H1 (cell line): ENCODE results near the gene B3GLCT. TPM values are rescaled to one million over a fixed set of nuclear protein-coding genes. Genes with fewer than 3 reads are reported as not detected.

ENCODE experiments used
- CTCF ChIA-PET: fragments of 300-600 bp; sonication (Branson Sonifier 250); formaldehyde crosslinking; loops from one replicate; lab custom pipeline; 2021; ENCODE audit not compliant: partially characterized antibody; lab: Charles Lee
- POLR2A ChIA-PET: fragments of 300-600 bp; sonication (Branson Sonifier 250); formaldehyde crosslinking; loops from one replicate; lab custom pipeline; 2021; ENCODE audit warnings: inconsistent platforms; ENCODE audit not compliant: partially characterized antibody; lab: Charles Lee
- DNase-seq, 2 experiments: peaks; one replicate each; pipeline versions ENCODE4 v3.0.0 to v3.0.0-alpha.2; 2010 to 2022; ENCODE audit warnings: low spot score in 2 of 2, low read depth in 1 of 2, mixed read lengths in 1 of 2
- FAIRE-seq: peaks from 2 replicates; lab custom pipeline; 2011; peaks lifted over from hg19 to GRCh38; lab: Jason Lieb, UNC
- H2AFZ ChIP-seq: 2 replicates; pipeline ENCODE4 v1.8.1; 2012; ENCODE audit warnings: low read length, inconsistent platforms
- H2AK5ac ChIP-seq: 2 replicates; pipeline ENCODE4 v1.6.1; 2013; ENCODE audit warnings: low read depth, low read length
- H2BK120ac ChIP-seq: replicated peaks from 2 replicates; pipeline ENCODE3; 2013; ENCODE audit warnings: low read depth, low read length, inconsistent platforms
- H2BK12ac ChIP-seq: 2 replicates; pipeline ENCODE4 v1.6.1; 2013; ENCODE audit warnings: low read depth, low read length
- H2BK15ac ChIP-seq: 2 replicates; pipeline ENCODE4 v1.6.1; 2013; ENCODE audit warnings: low read length
- H2BK20ac ChIP-seq: 2 replicates; pipeline ENCODE4 v1.6.1; 2013; ENCODE audit warnings: low read length
- H2BK5ac ChIP-seq: 2 replicates; pipeline ENCODE4 v1.6.1; 2013; ENCODE audit warnings: low read depth, low read length
- H3K14ac ChIP-seq: 2 replicates; pipeline ENCODE4 v1.6.1; 2013; ENCODE audit warnings: inconsistent platforms; ENCODE audit not compliant: insufficient read length
- H3K18ac ChIP-seq: 2 replicates; pipeline ENCODE4 v1.6.1; 2013; ENCODE audit warnings: low read length; ENCODE audit errors: extremely low read depth
- H3K23ac ChIP-seq: 2 replicates; pipeline ENCODE4 v1.6.1; 2013; ENCODE audit warnings: inconsistent platforms; ENCODE audit not compliant: insufficient read length
- H3K23me2 ChIP-seq: 2 replicates; pipeline ENCODE4 v1.6.1; 2013; ENCODE audit warnings: low read depth, low read length
- H3K27ac ChIP-seq: 2 replicates; pipeline ENCODE4 v1.6.1; 2011; ENCODE audit warnings: low read depth, low read length, inconsistent platforms
- H3K27me3 ChIP-seq, 4 experiments: replicated peaks in 1 of 4; 1 replicate in 1 of 4; 2 replicates in 3 of 4; pipeline versions ENCODE4 v1.6.1 to v1.8.1; 2011 to 2013; ENCODE audit warnings: low read length in 3 of 4, mild to moderate bottlenecking in 3 of 4, inconsistent platforms in 2 of 4, mixed read lengths in 2 of 4, moderate library complexity in 1 of 4; ENCODE audit not compliant: control insufficient read depth in 3 of 4, insufficient read depth in 3 of 4; ENCODE audit errors: extremely low read depth in 1 of 4
- H3K36me3 ChIP-seq, 4 experiments: 2 replicates each; pipeline versions ENCODE4 v1.6.1 to v1.8.1; 2011 to 2013; ENCODE audit warnings: mild to moderate bottlenecking in 4 of 4, low read length in 3 of 4, moderate library complexity in 2 of 4, control low read depth in 1 of 4, inconsistent platforms in 1 of 4; ENCODE audit not compliant: insufficient read depth in 4 of 4, control insufficient read depth in 2 of 4
- H3K4ac ChIP-seq: replicated peaks from 2 replicates; pipeline ENCODE3; 2013; ENCODE audit warnings: low read length, low read depth, mixed read lengths, inconsistent platforms; ENCODE audit not compliant: insufficient read length
- H3K4me1 ChIP-seq, 4 experiments: replicated peaks in 1 of 4; 1 replicate in 1 of 4; 2 replicates in 3 of 4; pipeline versions ENCODE4 v1.6.1 to v1.8.1; 2011 to 2013; ENCODE audit warnings: low read length in 3 of 4, inconsistent platforms in 2 of 4, mixed read lengths in 1 of 4; ENCODE audit not compliant: insufficient read depth in 4 of 4, control insufficient read depth in 3 of 4
- H3K4me2 ChIP-seq, 2 experiments: 2 replicates each; pipeline versions ENCODE4 v1.6.1 to v1.8.1; 2011 to 2013; ENCODE audit warnings: low read depth in 2 of 2, low read length in 2 of 2, control low read depth in 1 of 2, inconsistent platforms in 1 of 2, mild to moderate bottlenecking in 1 of 2; ENCODE audit not compliant: insufficient read depth in 1 of 2
- H3K4me3 ChIP-seq, 4 experiments: fragments of 200-600, 300-600 bp in 1 of 4; sonication (generic), shearing (Covaris generic), sonication (Bioruptor Twin) in 1 of 4; 2 replicates each; pipeline versions ENCODE4 v1.5.1 to v1.8.1; 2011 to 2016; ENCODE audit warnings: low read length in 4 of 4, low read depth in 3 of 4, control low read depth in 2 of 4, inconsistent platforms in 2 of 4, mild to moderate bottlenecking in 2 of 4, mixed read lengths in 1 of 4, moderate library complexity in 1 of 4; ENCODE audit not compliant: insufficient read depth in 2 of 4; ENCODE audit errors: extremely low read depth in 1 of 4
- H3K56ac ChIP-seq: replicated peaks from 2 replicates; pipeline ENCODE3; 2013; ENCODE audit warnings: low read depth, mild to moderate bottlenecking, mixed read lengths, low read length, inconsistent platforms; ENCODE audit not compliant: insufficient read length
- H3K79me1 ChIP-seq: 2 replicates; pipeline ENCODE4 v1.6.1; 2013; ENCODE audit warnings: low read depth, low read length, control low read depth
- H3K79me2 ChIP-seq, 2 experiments: 2 replicates each; pipeline versions ENCODE4 v1.6.1 to v1.8.1; 2012 to 2013; ENCODE audit warnings: low read length in 2 of 2, mild to moderate bottlenecking in 2 of 2, inconsistent platforms in 1 of 2; ENCODE audit not compliant: insufficient read depth in 2 of 2, control insufficient read depth in 1 of 2
- H3K9ac ChIP-seq, 4 experiments: replicated peaks in 1 of 4; 1 replicate in 1 of 4; 2 replicates in 3 of 4; pipeline versions ENCODE4 v1.6.1 to v1.8.1; 2011 to 2013; ENCODE audit warnings: low read depth in 3 of 4, low read length in 3 of 4, control low read depth in 2 of 4, mild to moderate bottlenecking in 2 of 4, moderate library complexity in 2 of 4, inconsistent platforms in 1 of 4; ENCODE audit errors: extremely low read depth in 1 of 4
- H3K9me3 ChIP-seq, 2 experiments: 2 replicates each; pipeline versions ENCODE4 v1.6.1 to v1.8.1; 2012 to 2013; ENCODE audit warnings: mild to moderate bottlenecking in 2 of 2, moderate library complexity in 2 of 2, control low read depth in 1 of 2, inconsistent platforms in 1 of 2, low read depth in 1 of 2, low read length in 1 of 2, mixed read lengths in 1 of 2; ENCODE audit not compliant: insufficient read depth in 2 of 2
- H4K20me1 ChIP-seq, 2 experiments: replicated peaks in 1 of 2; 2 replicates each; pipeline versions ENCODE3 to v1.8.1; 2011 to 2013; ENCODE audit warnings: inconsistent platforms in 2 of 2, low read length in 2 of 2, mild to moderate bottlenecking in 1 of 2; ENCODE audit not compliant: insufficient read depth in 2 of 2, control insufficient read depth in 1 of 2
- H4K5ac ChIP-seq: 2 replicates; pipeline ENCODE4 v1.6.1; 2013; ENCODE audit warnings: low read length, low read depth, mixed read lengths, inconsistent platforms; ENCODE audit not compliant: insufficient read length
- H4K8ac ChIP-seq: 2 replicates; pipeline ENCODE4 v1.8.0; 2013; ENCODE audit warnings: mild to moderate bottlenecking, moderate library complexity, low read length, inconsistent platforms; ENCODE audit not compliant: insufficient read depth; ENCODE audit errors: extremely low read depth
- H4K91ac ChIP-seq: replicated peaks from 2 replicates; pipeline ENCODE3; 2013; ENCODE audit warnings: low read length, mixed read lengths, inconsistent platforms; ENCODE audit not compliant: insufficient read length
- BACH1 ChIP-seq: IDR thresholded peaks from 2 replicates; pipeline ENCODE4 v1.6.1; 2012; ENCODE audit warnings: low read length, improper control_type of control experiment
- BCL11A ChIP-seq, 2 experiments: IDR thresholded peaks; one replicate each; pipeline ENCODE4 v1.6.1; 2011; ENCODE audit warnings: low read depth in 2 of 2, low read length in 2 of 2, mild to moderate bottlenecking in 2 of 2
- CEBPB ChIP-seq: IDR thresholded peaks from 2 replicates; pipeline ENCODE4 v1.6.1; 2012; ENCODE audit warnings: low read depth, low read length
- CHD1 ChIP-seq: IDR thresholded peaks from 2 replicates; pipeline ENCODE4 v1.6.1; 2012; ENCODE audit warnings: low read depth, low read length, improper control_type of control experiment
- FOSL1 ChIP-seq: IDR thresholded peaks from 2 replicates; pipeline ENCODE4 v1.6.1; 2011; ENCODE audit warnings: mild to moderate bottlenecking, low read depth, low read length, moderate library complexity; ENCODE audit not compliant: insufficient read depth
- KDM1A ChIP-seq: fragments of 200-600, 300-600 bp; sonication (generic); IDR thresholded peaks from 2 replicates; pipeline ENCODE4 v1.7.1; 2016; ENCODE audit warnings: mild to moderate bottlenecking, low read length, borderline replicate concordance
- KDM4A ChIP-seq: IDR thresholded peaks from one replicate; pipeline ENCODE4 v1.7.1; 2012; ENCODE audit warnings: low read depth, mild to moderate bottlenecking, moderate library complexity, low read length, inconsistent platforms; ENCODE audit not compliant: severe bottlenecking
- MAFK ChIP-seq: IDR thresholded peaks from 2 replicates; pipeline ENCODE4 v1.6.1; 2012; ENCODE audit warnings: low read depth, mild to moderate bottlenecking, improper control_type of control experiment, low read length
- NANOG ChIP-seq: IDR thresholded peaks from 2 replicates; pipeline ENCODE4 v1.6.1; 2011; ENCODE audit warnings: low read length, low read depth, mild to moderate bottlenecking, inconsistent platforms; ENCODE audit not compliant: insufficient read depth, poor library complexity, severe bottlenecking
- POLR2AphosphoS5 ChIP-seq: IDR thresholded peaks from 2 replicates; pipeline ENCODE4 v1.6.1; 2011; ENCODE audit warnings: low read depth, low read length
- RBBP5 ChIP-seq: IDR thresholded peaks from 2 replicates; pipeline ENCODE4 v1.7.1; 2012; ENCODE audit warnings: low read depth, mild to moderate bottlenecking, inconsistent platforms, low read length, moderate library complexity, borderline replicate concordance
- RFX5 ChIP-seq: IDR thresholded peaks from 2 replicates; pipeline ENCODE4 v1.6.1; 2011; ENCODE audit warnings: low read depth, low read length, improper control_type of control experiment, borderline replicate concordance
- SP1 ChIP-seq: IDR thresholded peaks from 2 replicates; pipeline ENCODE4 v1.6.1; 2011; ENCODE audit warnings: low read depth, low read length
- ZNF274 ChIP-seq: IDR thresholded peaks from 2 replicates; pipeline ENCODE4 v1.7.0; 2012; ENCODE audit warnings: low read length, borderline replicate concordance; ENCODE audit errors: extremely low read depth
- WGBS, 2 experiments: shearing (Covaris generic) in 1 of 2; methylation state at CpG; one replicate each; pipeline versions ENCODE4 v1.1.6 to v1.1.7; 2013 to 2015; ENCODE audit warnings: low lambda C conversion rate in 2 of 2, mixed read lengths in 2 of 2, inconsistent platforms in 1 of 2, low coverage in 1 of 2, missing lambda C conversion rate in 1 of 2; ENCODE audit not compliant: insufficient replicate concordance in 2 of 2, insufficient coverage in 1 of 2, insufficient read length in 1 of 2; ENCODE audit errors: extremely low coverage in 1 of 2, missing lambda C conversion rate in 1 of 2; 5-methylcytosine and 5-hydroxymethylcytosine counted together
- polyA plus RNA-seq, 7 experiments: library from polyadenylated mRNA; depleted of rRNA in 3 of 7; stranded (reverse) in 5 of 7; unstranded in 2 of 7; fragments of >200 nt in 5 of 7; fragments of 200-250 nt in 2 of 7; gene quantifications; 1 replicate in 5 of 7; 2 replicates in 1 of 7; 4 replicates in 1 of 7; pipeline versions ENCODE4 v1.2.1 to v1.2.3, GENCODE V29; 2011 to 2013; ENCODE audit warnings: missing spikeins in 2 of 7, mixed read lengths in 2 of 7
- total RNA-seq: library from RNA; stranded (reverse); fragmentation: NEBNext Ultra II Directional; extraction: Animal tissue kit (Norgen Biotek cat#: 25700); gene quantifications from 2 replicates; pipeline ENCODE4 v1.2.1, GENCODE V29; 2021
- TF ChIP-seq, protein P1 (sequence below): IDR thresholded peaks from 2 replicates; pipeline ENCODE4 v1.6.1; 2012; ENCODE audit warnings: inconsistent platforms

The B3GLCT gene
- total and polyA plus RNA-seq, 2 of the 8 experiments (the other 6 are each of a cell fraction or from before 2014, with no cell fraction given): 1.5 to 4.1 TPM

DNA sequence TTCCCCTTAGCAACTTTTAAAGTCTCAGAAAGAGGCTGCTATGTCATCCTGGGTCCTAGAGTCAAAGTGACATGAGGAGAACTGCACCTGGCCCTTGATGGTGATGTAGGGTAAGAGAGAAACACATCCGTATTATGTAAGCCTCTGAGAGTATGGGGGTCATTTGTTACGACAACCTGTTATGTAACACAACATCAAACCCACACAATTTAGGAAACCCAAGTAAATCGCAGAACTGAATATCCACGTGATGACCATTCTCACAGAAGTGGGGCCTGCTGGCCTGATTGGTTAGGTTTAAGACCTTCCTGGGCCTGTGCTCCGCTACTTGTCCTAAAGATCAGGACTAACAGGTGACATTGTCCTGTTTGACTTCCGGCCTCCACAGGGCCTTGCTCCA lies 15.3 kb upstream of the B3GLCT start:
- 89% methylated on average over 6 of the region's 6 CpGs; no CpG with 5 or more reads in 1 of the 2 experiments for WGBS, 2 experiments
- FAIRE-seq: no peak
- POLR2A ChIA-PET: no interaction called here
- TF ChIP-seq RBBP5 (no peak), MAFK (no peak), POLR2AphosphoS5 (no peak), KDM4A (no peak), ZNF274 (no peak), SP1 (no peak), CHD1 (no peak), RFX5 (no peak), FOSL1 (no peak), NANOG (no peak), CEBPB (no peak), BACH1 (no peak), KDM1A (no peak), BCL11A (IDR thresholded peaks at IDR 0.05; ENCODE audit: low read depth in 2 of 2, low read length in 2 of 2) (no peak)
- TF ChIP-seq, protein P1, sequence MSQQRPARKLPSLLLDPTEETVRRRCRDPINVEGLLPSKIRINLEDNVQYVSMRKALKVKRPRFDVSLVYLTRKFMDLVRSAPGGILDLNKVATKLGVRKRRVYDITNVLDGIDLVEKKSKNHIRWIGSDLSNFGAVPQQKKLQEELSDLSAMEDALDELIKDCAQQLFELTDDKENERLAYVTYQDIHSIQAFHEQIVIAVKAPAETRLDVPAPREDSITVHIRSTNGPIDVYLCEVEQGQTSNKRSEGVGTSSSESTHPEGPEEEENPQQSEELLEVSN: no peak

More for the DNA sequence above, 15.3 kb upstream of the B3GLCT start:
- H3K9ac ChIP-seq: no peak overlapping the region
- H3K23ac ChIP-seq: no peak overlapping the region
- H2BK15ac ChIP-seq: no peak overlapping the region
- no peak overlapping the region for H3K18ac ChIP-seq
- H4K5ac ChIP-seq: no peak overlapping the region
- no peak overlapping the region for H4K8ac ChIP-seq
- no peak overlapping the region for H3K4me2 ChIP-seq
- no peak overlapping the region for H2BK20ac ChIP-seq
- no peaks in the 10 kb centered on the region for H3K79me1 ChIP-seq
- no peak overlapping the region for H3K4me3 ChIP-seq
- no peaks in the 10 kb centered on the region for H3K36me3 ChIP-seq
- H4K91ac ChIP-seq: no peak overlapping the region
- H3K14ac ChIP-seq: no peak overlapping the region
- H3K4me1 ChIP-seq: no peaks in the 10 kb centered on the region; a peak in 1 of 7 replicates
- no peak overlapping the region for H3K56ac ChIP-seq
- DNase-seq: no peak
- no peak overlapping the region for H2BK5ac ChIP-seq
- H3K4ac ChIP-seq: no peak overlapping the region
- H2AK5ac ChIP-seq: no peak overlapping the region
- H2AFZ ChIP-seq: no peak overlapping the region
- no peaks in the 10 kb centered on the region for H3K23me2 ChIP-seq
- no peaks in the 10 kb centered on the region for H4K20me1 ChIP-seq
- H2BK12ac ChIP-seq: no peak overlapping the region
- no peaks in the 10 kb centered on the region for H3K79me2 ChIP-seq
- H3K27me3 ChIP-seq: no peaks in the 10 kb centered on the region
- no peak overlapping the region for H2BK120ac ChIP-seq
- H3K9me3 ChIP-seq: peaks cover 3 to 5% of the 10 kb centered on the region in 2 experiments; a peak in 2 of 4 replicates
- CTCF ChIA-PET: interaction anchor here (0.7 kb wide), 1 partner anchor 190 kb away, joined by 3 read pairs; no protein-coding TSS in a partner anchor
- no peak overlapping the region for H3K27ac ChIP-seq
